ENCODE results near the gene RPS16.

DNA sequence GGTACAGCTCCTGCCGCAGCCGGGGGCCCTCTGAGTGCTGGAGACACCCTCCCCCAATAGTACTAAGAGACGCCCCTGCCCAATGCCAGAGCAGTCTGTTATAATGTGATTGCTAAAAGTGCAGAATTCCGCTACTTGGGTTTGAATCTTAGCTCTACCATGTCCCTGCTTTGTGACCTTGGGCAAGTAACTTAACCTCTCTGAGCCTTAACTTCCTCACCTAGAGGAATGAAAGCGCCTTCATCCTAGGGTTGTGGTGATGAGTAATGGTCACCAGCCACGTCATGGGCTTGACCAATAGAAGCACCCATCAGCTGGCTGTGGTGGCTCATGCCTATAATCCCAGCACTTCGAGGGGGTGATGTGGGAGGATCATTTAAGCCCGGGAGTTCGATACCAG, 16.7 kb downstream of the RPS16 start:
- TF ChIP-seq, protein P1, sequence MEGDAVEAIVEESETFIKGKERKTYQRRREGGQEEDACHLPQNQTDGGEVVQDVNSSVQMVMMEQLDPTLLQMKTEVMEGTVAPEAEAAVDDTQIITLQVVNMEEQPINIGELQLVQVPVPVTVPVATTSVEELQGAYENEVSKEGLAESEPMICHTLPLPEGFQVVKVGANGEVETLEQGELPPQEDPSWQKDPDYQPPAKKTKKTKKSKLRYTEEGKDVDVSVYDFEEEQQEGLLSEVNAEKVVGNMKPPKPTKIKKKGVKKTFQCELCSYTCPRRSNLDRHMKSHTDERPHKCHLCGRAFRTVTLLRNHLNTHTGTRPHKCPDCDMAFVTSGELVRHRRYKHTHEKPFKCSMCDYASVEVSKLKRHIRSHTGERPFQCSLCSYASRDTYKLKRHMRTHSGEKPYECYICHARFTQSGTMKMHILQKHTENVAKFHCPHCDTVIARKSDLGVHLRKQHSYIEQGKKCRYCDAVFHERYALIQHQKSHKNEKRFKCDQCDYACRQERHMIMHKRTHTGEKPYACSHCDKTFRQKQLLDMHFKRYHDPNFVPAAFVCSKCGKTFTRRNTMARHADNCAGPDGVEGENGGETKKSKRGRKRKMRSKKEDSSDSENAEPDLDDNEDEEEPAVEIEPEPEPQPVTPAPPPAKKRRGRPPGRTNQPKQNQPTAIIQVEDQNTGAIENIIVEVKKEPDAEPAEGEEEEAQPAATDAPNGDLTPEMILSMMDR (tag by site-specific recombination; IDR thresholded peaks at IDR 0.05) = no peak
- TF ChIP-seq ZNF792 (tag by site-specific recombination; IDR thresholded peaks at IDR 0.05) = no peak
- no peak for TF ChIP-seq ZNF335 (tag by site-specific recombination; conservative IDR thresholded peaks at IDR 0.05)
